Kasumi-1 (cell line): Measurements from ENCODE around the gene KCNK4.

Experiments used
- DNase-seq, 2 experiments: peaks; one replicate each; lab custom pipeline; 2025; lab: John Stamatoyannopoulos, UW

The KCNK4 gene

GRCh38 chr11:64268893-64269539, 22.1 kb upstream of the KCNK4 start:
- peak; percentile 54 to 65 for DNase-seq

GRCh38 chr11:64269540-64270220, 21.4 kb upstream of the KCNK4 start:
- DNase-seq, result peak; percentile 99

- no peak for DNase-seq
These were observed 15.9 kb upstream of the KCNK4 start for GRCh38 chr11:64275031-64275800.

- no peak for DNase-seq
These were observed 15.3 kb upstream of the KCNK4 start for GRCh38 chr11:64275841-64276240.

- no peak for DNase-seq
These were observed 14.3 kb upstream of the KCNK4 start for GRCh38 chr11:64276653-64277431.

- DNase-seq, result no peak
These were observed 12.4 kb upstream of the KCNK4 start for GRCh38 chr11:64278576-64279190.

GRCh38 chr11:64281957-64282770, 8.9 kb upstream of the KCNK4 start:
- no peak for DNase-seq

GRCh38 chr11:64283092-64283491, 8.0 kb upstream of the KCNK4 start:
- no peak for DNase-seq

- peak; percentile 87 to 90 for DNase-seq
These were observed 6.8 kb upstream of the KCNK4 start, which contains the start of gene BAD for GRCh38 chr11:64284048-64284961. TSS of gene BAD (minus strand) at chr11:64284665. CDS start at chr11:64284368, 297 bp downstream.

- DNase-seq, result peak; percentile 58 to 66
These were observed 5.9 kb upstream of the KCNK4 start, which contains the start of gene GPR137 for GRCh38 chr11:64284962-64285884. TSS of gene GPR137 (plus strand) at chr11:64285848. CDS start at chr11:64286525, 677 bp downstream.

- DNase-seq, result peak; percentile 28 to 32
These were observed 5.0 kb upstream of the KCNK4 start for GRCh38 chr11:64285885-64286800.

GRCh38 chr11:64286801-64287159, 4.3 kb upstream of the KCNK4 start:
- no peak for DNase-seq

GRCh38 chr11:64287676-64288352, 3.3 kb upstream of the KCNK4 start:
- no peak for DNase-seq

- no peak for DNase-seq
These were observed 2.8 kb upstream of the KCNK4 start for GRCh38 chr11:64288353-64288750.

- no peak for DNase-seq
These were observed 2.0 kb upstream of the KCNK4 start for GRCh38 chr11:64289002-64289564.
